ENCODE measurements around the gene LRGUK. TPM values are rescaled to one million over a fixed set of nuclear protein-coding genes. Genes with fewer than 3 reads are reported as not detected.

LRGUK gene
- total and polyA plus RNA-seq, 10 donors = 0.26 to 1.8 (median 1.2) TPM; not detected in 1

- no peak for TF ChIP-seq POLR2AphosphoS5 (IDR thresholded peaks at IDR 0.05)
- TF ChIP-seq POLR2A (IDR thresholded peaks at IDR 0.05) = no peak
- no peak for TF ChIP-seq CTCF (IDR thresholded peaks at IDR 0.05 in 8 of 11, conservative IDR thresholded peaks at IDR 0.05 in 3 of 11)
- peak overlapping the region in 5 of 8 donors; percentile 20 to 82 (median 64) for H3K27ac ChIP-seq
- H3K36me3 ChIP-seq = no peaks in the 10 kb centered on the region
- WGBS, 5 donors = 85 to 89% (median 88%) methylated on average over 6 of the region's 6 CpGs
- no peaks in the 10 kb centered on the region for H3K9me3 ChIP-seq
- no peak for DNase-seq
- no peaks in the 10 kb centered on the region for H3K27me3 ChIP-seq (replicated peaks in 1 of 7)
- peaks cover 0 to 26% (median 6%) of the 10 kb centered on the region in 6 donors for H3K4me1 ChIP-seq
- intact Hi-C loops (cut with DNase I; ENCODE audit: low total_unique reads) = no loop called here
- no peak overlapping the region for H3K4me3 ChIP-seq
Observed at GRCh38 chr7:134175334-134176036, 48.3 kb downstream of the LRGUK start.

- H3K4me1 ChIP-seq = peaks cover 0 to 26% (median 6%) of the 10 kb centered on the region in 6 donors
- intact Hi-C loops (cut with DNase I; ENCODE audit: low total_unique reads) = no loop called here
- 89 to 95% (median 92%) methylated on average over 4 of the region's 4 CpGs for WGBS, 5 donors
Observed at GRCh38 chr7:134176037-134176350, 48.9 kb downstream of the LRGUK start.

GRCh38 chr7:134179036-134180011 is 52.2 kb downstream of the LRGUK start:
- H3K36me3 ChIP-seq = no peaks in the 10 kb centered on the region

More at GRCh38 chr7:134176037-134176350, 48.9 kb downstream of the LRGUK start:
- H3K36me3 ChIP-seq = no peaks in the 10 kb centered on the region
- no peak overlapping the region for H3K27ac ChIP-seq
- no peak for DNase-seq
- no peaks in the 10 kb centered on the region for H3K9me3 ChIP-seq
- no peaks in the 10 kb centered on the region for H3K27me3 ChIP-seq (replicated peaks in 1 of 7)
- no peak for TF ChIP-seq CTCF (IDR thresholded peaks at IDR 0.05 in 8 of 11, conservative IDR thresholded peaks at IDR 0.05 in 3 of 11)
- TF ChIP-seq POLR2A (IDR thresholded peaks at IDR 0.05) = no peak
- TF ChIP-seq POLR2AphosphoS5 (IDR thresholded peaks at IDR 0.05) = no peak
- no peak overlapping the region for H3K4me3 ChIP-seq

More at GRCh38 chr7:134179036-134180011, 52.2 kb downstream of the LRGUK start:
- TF ChIP-seq CTCF (IDR thresholded peaks at IDR 0.05 in 8 of 11, conservative IDR thresholded peaks at IDR 0.05 in 3 of 11) = no peak
- TF ChIP-seq POLR2A (IDR thresholded peaks at IDR 0.05) = no peak
- no peak overlapping the region for H3K4me3 ChIP-seq
- no peaks in the 10 kb centered on the region for H3K9me3 ChIP-seq
- peaks cover 0 to 16% (median 6%) of the 10 kb centered on the region in 6 donors for H3K4me1 ChIP-seq
- no peak for DNase-seq
- 85 to 91% (median 91%) methylated on average over 6 of the region's 6 CpGs for WGBS, 5 donors
- H3K27ac ChIP-seq = no peak overlapping the region
- intact Hi-C loops (cut with DNase I; ENCODE audit: low total_unique reads) = no loop called here
- H3K27me3 ChIP-seq (replicated peaks in 1 of 7) = no peaks in the 10 kb centered on the region

All from spleen (tissue), 11 donors.